Omental fat pad (tissue), 4 donors: ENCODE data around the gene RALB. TPM values are rescaled to one million over a fixed set of nuclear protein-coding genes. Genes with fewer than 3 reads are reported as not detected.

Experiments used
- ATAC-seq: fragments of 150-250 bp; one replicate; pipeline ENCODE4 v1.9.1; 2016; ENCODE audit warnings: mild to moderate bottlenecking, moderate library complexity; ENCODE audit not compliant: low FRiP score
- DNase-seq: peaks from one replicate; pipeline ENCODE4 v3.0.0-alpha.2; 2019; ENCODE audit warnings: low spot score
- CTCF ChIP-seq, 3 donors: fragments of 450-650 bp; IDR thresholded peaks; one replicate each; pipeline ENCODE4 v1.5.1; 2016 to 2017; ENCODE audit warnings: antibody characterized with exemption in 3 of 3, mild to moderate bottlenecking in 3 of 3, moderate library complexity in 2 of 3
- total RNA-seq, 4 donors: library from RNA; depleted of rRNA; stranded (reverse); fragments of >200 nt; gene quantifications; one replicate each; pipeline ENCODE4 v1.1.0, GENCODE V29; 2016

The RALB gene
- total RNA-seq, 4 donors from 2014 or later = 41.5 to 74.2 (median 51.4) TPM

- TF ChIP-seq CTCF (IDR thresholded peaks at IDR 0.05) = no peak
- ATAC-seq = no peak
- DNase-seq = no peak
Measured at GRCh38 chr2:120275617-120276400, 23.2 kb downstream of the RALB start.

GRCh38 chr2:120277505-120278205 is 25.0 kb downstream of the RALB start:
- TF ChIP-seq CTCF (IDR thresholded peaks at IDR 0.05) = no peak

DNA sequence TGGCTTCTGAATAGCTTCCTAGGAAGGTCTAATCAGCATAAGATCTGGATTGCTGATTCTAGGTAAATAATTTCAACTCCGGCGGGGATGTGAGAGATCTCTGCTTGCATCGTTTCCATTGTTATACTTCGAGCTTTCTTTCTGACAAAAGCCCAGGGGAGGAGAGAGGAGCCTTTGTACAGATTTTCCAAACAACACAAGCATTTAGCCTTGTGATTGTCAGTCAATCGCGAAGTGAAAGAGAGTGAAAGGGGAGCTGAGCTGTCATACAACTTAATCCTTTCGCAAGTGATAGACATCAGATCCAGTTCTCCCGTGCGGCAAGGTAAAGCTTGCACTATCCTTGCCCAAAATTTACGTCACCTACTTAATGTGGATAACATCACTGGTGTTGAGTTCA is 26.2 kb downstream of the RALB start:
- DNase-seq = no peak
- no peak for ATAC-seq
- TF ChIP-seq CTCF (IDR thresholded peaks at IDR 0.05) = no peak

More at GRCh38 chr2:120277505-120278205, 25.0 kb downstream of the RALB start:
- no peak for ATAC-seq
- DNase-seq = no peak

- ATAC-seq (no peak), DNase-seq (no peak)
- TF ChIP-seq CTCF (IDR thresholded peaks at IDR 0.05) = no peak
Measured at GRCh38 chr2:120279708-120280107, 27.1 kb downstream of the RALB start.

DNA sequence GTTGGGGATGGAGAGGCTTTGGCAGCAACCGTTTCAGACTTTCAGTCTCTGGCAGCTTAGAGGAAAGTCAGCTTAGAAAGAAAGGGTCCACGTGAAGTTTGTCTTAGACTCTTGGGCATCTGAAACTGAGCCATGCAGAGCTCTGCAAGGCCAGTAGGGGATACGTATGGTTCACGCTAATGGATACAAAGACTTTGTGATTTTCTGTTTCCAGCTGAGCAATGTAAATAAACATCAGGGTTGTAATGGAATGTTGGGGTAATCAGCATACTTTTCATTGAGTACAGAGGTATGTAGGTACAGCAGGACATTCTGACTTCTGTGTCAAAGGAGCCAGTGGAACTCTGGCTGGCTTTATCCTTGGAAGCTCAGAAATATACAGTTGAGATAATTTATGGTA is 31.0 kb downstream of the RALB start:
- DNase-seq (no peak), ATAC-seq (no peak)
- TF ChIP-seq CTCF (IDR thresholded peaks at IDR 0.05) = no peak

DNA sequence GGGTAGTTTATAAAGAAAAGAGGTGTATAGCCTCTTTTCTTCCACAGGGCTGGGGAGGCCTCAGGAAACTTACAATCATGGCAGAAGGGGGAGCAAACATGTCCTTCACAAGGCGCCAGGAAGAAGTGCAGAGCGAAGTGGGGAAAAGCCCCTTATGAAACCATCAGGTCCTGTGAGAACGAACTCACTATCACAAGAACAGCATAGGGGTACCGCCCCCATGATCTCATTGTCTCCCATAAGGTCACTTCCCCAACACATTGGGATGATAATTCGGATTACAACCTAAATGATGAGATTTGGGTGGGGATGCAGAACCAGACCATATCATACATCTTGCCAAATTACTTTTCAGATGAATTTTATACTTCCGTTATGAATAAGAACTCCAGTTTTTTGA is 32.4 kb downstream of the RALB start:
- ATAC-seq = no peak
- DNase-seq = no peak
- no peak for TF ChIP-seq CTCF (IDR thresholded peaks at IDR 0.05)
